Smooth muscle cell (in vitro differentiated cells): Measurements from ENCODE around the gene HTD2. TPM values are rescaled to one million over a fixed set of nuclear protein-coding genes. Genes with fewer than 3 reads are reported as not detected.
"Not testable (repeated sequence)": the region's sequence is repeated elsewhere in the genome, so short reads cannot be mapped to it uniquely, and the experiment has no call there.

Source experiments
- DNase-seq: peaks from one replicate; lab custom pipeline; 2025; ENCODE audit not compliant: unreplicated experiment; lab: John Stamatoyannopoulos, UW
- H2AFZ ChIP-seq: fragments of 200-600 bp; sonication (generic); 2 replicates; pipeline ENCODE4 v1.6.0; 2016; ENCODE audit warnings: antibody characterized with exemption, low read depth, mild to moderate bottlenecking
- H3F3A ChIP-seq: fragments of 200-600 bp; sonication (generic); 2 replicates; pipeline ENCODE4 v1.6.0; 2017; ENCODE audit warnings: antibody characterized with exemption, low read depth
- H3K27ac ChIP-seq: fragments of 200-600 bp; sonication (generic); 2 replicates; pipeline ENCODE4 v1.5.1; 2016; ENCODE audit warnings: low read depth, mild to moderate bottlenecking
- H3K27me3 ChIP-seq: fragments of 200-600 bp; sonication (generic); 2 replicates; pipeline ENCODE4 v1.6.1; 2016; ENCODE audit warnings: low read depth, mild to moderate bottlenecking
- H3K36me3 ChIP-seq: fragments of 200-600 bp; sonication (generic); 2 replicates; pipeline ENCODE4 v1.5.1; 2016; ENCODE audit warnings: low read depth
- H3K4me1 ChIP-seq: fragments of 200-600 bp; sonication (generic); 2 replicates; pipeline ENCODE4 v1.5.1; 2016; ENCODE audit warnings: low read depth
- H3K4me2 ChIP-seq: fragments of 200-600 bp; sonication (generic); 2 replicates; pipeline ENCODE4 v1.6.0; 2016; ENCODE audit warnings: mild to moderate bottlenecking
- H3K4me3 ChIP-seq: fragments of 200-600 bp; sonication (generic); 2 replicates; pipeline ENCODE4 v1.5.1; 2016; ENCODE audit warnings: mild to moderate bottlenecking
- H3K79me2 ChIP-seq: fragments of 200-600 bp; sonication (generic); 2 replicates; pipeline ENCODE4 v1.6.0; 2016; ENCODE audit warnings: low read depth, mild to moderate bottlenecking
- H3K9ac ChIP-seq: fragments of 200-600 bp; sonication (generic); 2 replicates; pipeline ENCODE4 v1.6.0; 2016; ENCODE audit warnings: low read depth
- H3K9me3 ChIP-seq: fragments of 200-600 bp; sonication (generic); replicated peaks from 2 replicates; pipeline ENCODE4 v1.5.1; 2016; ENCODE audit warnings: low read depth
- H4K20me1 ChIP-seq: fragments of 200-600 bp; sonication (generic); 2 replicates; pipeline ENCODE4 v1.6.0; 2016; ENCODE audit warnings: low read depth
- WGBS: methylation state at CpG from one replicate; pipeline ENCODE4 v1.1.7; 2016; ENCODE audit warnings: low lambda C conversion rate; 5-methylcytosine and 5-hydroxymethylcytosine counted together
- polyA plus RNA-seq: library from polyadenylated mRNA; unstranded; fragments of >200 nt; fragmentation: Nextera tagmentation; extraction: Ambion mirVana; gene quantifications from 2 replicates; pipeline ENCODE4 v1.2.1, GENCODE V29; 2016
- total RNA-seq: library from RNA; depleted of rRNA; stranded (reverse); fragments of >200 nt; gene quantifications from 2 replicates; pipeline ENCODE4 v1.2.3, GENCODE V29; 2014
- TF ChIP-seq, protein P1 (sequence below): fragments of 200-600 bp; sonication (generic); IDR thresholded peaks from 2 replicates; pipeline ENCODE4 v1.5.1; 2017; ENCODE audit warnings: borderline replicate concordance, mild to moderate bottlenecking, antibody characterized with exemption; ENCODE audit not compliant: insufficient read depth, poor library complexity, severe bottlenecking

HTD2 gene
- total and polyA plus RNA-seq, 2 experiments from 2014 or later: 19.6 to 19.7 TPM

DNA sequence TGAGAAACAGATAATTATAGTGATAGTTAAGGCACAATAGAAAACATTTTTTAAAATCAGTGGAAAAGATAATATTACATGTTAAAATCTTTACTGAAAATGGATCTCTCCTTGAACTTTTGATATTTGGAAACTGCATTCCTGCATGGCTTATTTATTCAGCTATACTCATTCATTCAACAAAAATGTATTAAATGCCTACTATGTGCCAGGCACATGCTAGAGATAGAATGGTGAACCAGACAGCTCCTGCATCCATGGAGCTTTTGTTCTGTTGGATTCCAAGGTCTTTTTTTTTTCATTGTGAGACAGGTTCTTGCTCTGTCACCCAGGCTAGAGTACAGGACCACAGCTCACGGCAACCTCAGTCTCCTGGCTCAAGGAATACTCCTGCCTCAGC is 30.9 kb downstream of the HTD2 start:
- Histone ChIP-seq H3K4me3 (no peak overlapping the region), H3K27ac (no peak overlapping the region), H3K79me2 (peaks cover 59% of the 10 kb centered on the region), H3K4me1 (peaks cover 19% of the 10 kb centered on the region), H3K36me3 (no peaks in the 10 kb centered on the region), H3K27me3 (no peaks in the 10 kb centered on the region), H3K4me2 (no peak overlapping the region), H2AFZ (no peak overlapping the region), H3K9me3 (no peaks in the 10 kb centered on the region), H3F3A (no peaks in the 10 kb centered on the region), H3K9ac (no peak overlapping the region), H4K20me1 (peaks cover 6% of the 10 kb centered on the region)
- DNase-seq: no peak
- TF ChIP-seq, protein P1, sequence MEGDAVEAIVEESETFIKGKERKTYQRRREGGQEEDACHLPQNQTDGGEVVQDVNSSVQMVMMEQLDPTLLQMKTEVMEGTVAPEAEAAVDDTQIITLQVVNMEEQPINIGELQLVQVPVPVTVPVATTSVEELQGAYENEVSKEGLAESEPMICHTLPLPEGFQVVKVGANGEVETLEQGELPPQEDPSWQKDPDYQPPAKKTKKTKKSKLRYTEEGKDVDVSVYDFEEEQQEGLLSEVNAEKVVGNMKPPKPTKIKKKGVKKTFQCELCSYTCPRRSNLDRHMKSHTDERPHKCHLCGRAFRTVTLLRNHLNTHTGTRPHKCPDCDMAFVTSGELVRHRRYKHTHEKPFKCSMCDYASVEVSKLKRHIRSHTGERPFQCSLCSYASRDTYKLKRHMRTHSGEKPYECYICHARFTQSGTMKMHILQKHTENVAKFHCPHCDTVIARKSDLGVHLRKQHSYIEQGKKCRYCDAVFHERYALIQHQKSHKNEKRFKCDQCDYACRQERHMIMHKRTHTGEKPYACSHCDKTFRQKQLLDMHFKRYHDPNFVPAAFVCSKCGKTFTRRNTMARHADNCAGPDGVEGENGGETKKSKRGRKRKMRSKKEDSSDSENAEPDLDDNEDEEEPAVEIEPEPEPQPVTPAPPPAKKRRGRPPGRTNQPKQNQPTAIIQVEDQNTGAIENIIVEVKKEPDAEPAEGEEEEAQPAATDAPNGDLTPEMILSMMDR: no peak
- WGBS: 100% methylated on average over 1 of the region's 1 CpG

DNA sequence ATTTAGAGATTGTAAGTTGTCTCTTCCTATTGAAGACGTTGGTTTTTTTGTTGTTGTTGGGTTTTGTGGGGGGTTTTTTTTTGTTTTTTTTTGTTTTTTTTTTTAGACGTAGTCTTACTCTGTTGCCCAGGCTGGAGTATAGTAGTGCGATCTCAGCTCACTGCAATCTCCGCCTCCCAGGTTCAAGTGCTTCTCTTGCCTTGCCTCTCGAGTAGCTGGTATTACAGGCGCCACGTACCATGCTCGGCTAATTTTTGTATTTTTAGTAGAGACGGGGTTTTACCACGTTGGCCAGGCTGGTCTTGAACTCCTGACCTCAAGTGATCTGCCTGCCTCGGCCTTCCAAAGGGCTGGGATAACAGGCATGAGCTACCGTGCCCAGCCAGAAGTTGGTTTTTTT is 32.8 kb downstream of the HTD2 start:
- not testable (repeated sequence) for H3K4me1 ChIP-seq, H3K4me3 ChIP-seq, H3K27ac ChIP-seq, DNase-seq, H3F3A ChIP-seq, H3K9me3 ChIP-seq, H3K36me3 ChIP-seq, H2AFZ ChIP-seq, H3K4me2 ChIP-seq, H3K9ac ChIP-seq, H3K27me3 ChIP-seq
- peaks cover 65% of the 10 kb centered on the region for H3K79me2 ChIP-seq
- WGBS: 97% methylated on average over 12 of the region's 12 CpGs
- peaks cover 15% of the 10 kb centered on the region for H4K20me1 ChIP-seq

DNA sequence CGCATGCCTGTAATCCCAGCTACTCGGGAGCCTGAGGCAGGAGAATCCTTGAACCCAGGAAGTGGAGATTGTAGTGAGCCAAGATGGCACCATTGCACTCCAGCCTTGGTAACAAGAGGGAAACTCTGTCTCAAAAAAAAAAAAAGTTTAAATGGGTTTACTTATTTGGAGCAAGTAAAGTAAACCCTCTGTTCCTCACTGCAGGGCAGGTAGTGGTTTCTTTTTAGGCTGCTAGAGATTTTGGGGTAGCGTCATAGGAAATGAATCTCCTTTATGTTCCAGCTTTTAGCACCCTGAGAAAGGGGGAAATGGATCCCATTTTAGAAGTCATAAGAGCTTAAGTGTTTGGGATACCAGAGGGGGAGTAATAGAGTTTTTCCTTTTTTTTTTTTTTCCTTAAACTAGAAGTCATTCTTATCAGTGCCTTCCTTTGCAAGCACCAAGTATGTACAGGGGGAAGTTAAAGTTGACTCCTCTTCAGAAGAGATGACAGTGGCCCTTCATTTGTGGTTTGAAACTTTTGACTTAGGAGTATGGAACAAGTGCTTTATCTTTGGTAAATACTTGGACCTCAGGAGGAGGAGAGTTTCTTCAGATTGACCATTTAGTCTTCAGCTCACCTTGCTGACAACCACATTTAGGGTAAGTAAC is 34.4 kb downstream of the HTD2 start:
- H3K36me3 ChIP-seq: no peaks in the 10 kb centered on the region
- H3K27ac ChIP-seq: no peak overlapping the region
- TF ChIP-seq, protein P1: no peak
- no peaks in the 10 kb centered on the region for H3K9me3 ChIP-seq
- peaks cover 17% of the 10 kb centered on the region for H4K20me1 ChIP-seq
- H3K4me1 ChIP-seq: no peaks in the 10 kb centered on the region
- 96% methylated on average over 3 of the region's 3 CpGs for WGBS
- H3F3A ChIP-seq: no peaks in the 10 kb centered on the region
- H3K4me3 ChIP-seq: no peak overlapping the region
- no peak overlapping the region for H2AFZ ChIP-seq
- DNase-seq: no peak
- no peaks in the 10 kb centered on the region for H3K27me3 ChIP-seq
- H3K4me2 ChIP-seq: no peak overlapping the region
- peaks cover 75% of the 10 kb centered on the region for H3K79me2 ChIP-seq
- no peak overlapping the region for H3K9ac ChIP-seq

DNA sequence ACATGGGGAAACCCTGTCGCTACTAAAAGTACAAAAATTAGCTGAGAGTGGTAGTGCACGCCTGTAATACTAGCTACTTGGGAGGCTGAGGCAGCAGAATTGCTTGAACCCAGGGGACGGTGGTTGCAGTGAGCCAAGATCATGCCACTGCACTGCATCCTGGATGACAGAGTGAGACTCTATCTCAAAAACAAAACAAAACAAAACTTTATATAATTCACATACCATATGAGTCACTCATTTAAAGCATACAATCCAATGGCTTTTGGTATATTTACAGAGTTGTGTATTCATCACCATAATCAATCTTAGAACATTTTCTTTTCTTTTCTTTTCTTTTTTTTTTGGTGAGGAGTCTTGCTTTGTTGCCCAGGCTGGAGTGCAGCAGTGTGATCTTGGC is 35.1 kb downstream of the HTD2 start:
- no peaks in the 10 kb centered on the region for H3K27me3 ChIP-seq
- H3K9ac ChIP-seq: no peak overlapping the region
- no peak overlapping the region for H3K4me2 ChIP-seq
- H3K4me1 ChIP-seq: no peaks in the 10 kb centered on the region
- H3K4me3 ChIP-seq: no peak overlapping the region
- DNase-seq: no peak
- WGBS: 88% methylated on average over 3 of the region's 3 CpGs
- H3K79me2 ChIP-seq: peaks cover 82% of the 10 kb centered on the region
- H2AFZ ChIP-seq: no peak overlapping the region
- H3K36me3 ChIP-seq: no peaks in the 10 kb centered on the region
- H3F3A ChIP-seq: no peaks in the 10 kb centered on the region
- no peaks in the 10 kb centered on the region for H3K9me3 ChIP-seq
- no peak overlapping the region for H3K27ac ChIP-seq
- H4K20me1 ChIP-seq: peaks cover 16% of the 10 kb centered on the region
- TF ChIP-seq, protein P1: no peak
